Vagina (tissue), 2 donors: Measurements from ENCODE around the gene TAX1BP3.

Experiments
- CTCF ChIP-seq, 3 experiments: fragments of 450-650 bp in 2 of 3; fragments of 200-600 bp in 1 of 3; sonication (generic) in 1 of 3; IDR thresholded peaks; one replicate each; pipeline ENCODE4 v1.5.1; 2017 to 2019; ENCODE audit warnings: antibody characterized with exemption in 3 of 3, mild to moderate bottlenecking in 2 of 3, moderate library complexity in 2 of 3
- POLR2A ChIP-seq, 2 donors: fragments of 450-650 bp; IDR thresholded peaks; one replicate each; pipeline ENCODE4 v1.6.1; 2017; ENCODE audit warnings: antibody characterized with exemption in 2 of 2, mild to moderate bottlenecking in 2 of 2, moderate library complexity in 2 of 2
- POLR2AphosphoS5 ChIP-seq, 2 donors: sonication (generic); formaldehyde crosslinking; IDR thresholded peaks; one replicate each; pipeline ENCODE4 v1.9.0; 2017; ENCODE audit warnings: antibody characterized with exemption in 2 of 2, mild to moderate bottlenecking in 2 of 2, low read depth in 1 of 2; ENCODE audit not compliant: insufficient read depth in 1 of 2

GRCh38 chr17:3697103-3697476 lies 28.7 kb upstream of the TAX1BP3 start:
- TF ChIP-seq CTCF (IDR thresholded peaks at IDR 0.05) (no peak), POLR2AphosphoS5 (IDR thresholded peaks at IDR 0.05; ENCODE audit: insufficient read depth in 1 of 2, low read depth in 1 of 2) (no peak), POLR2A (IDR thresholded peaks at IDR 0.05) (no peak)
